Cardiac muscle cell (in vitro differentiated cells and primary cell): Measurements from ENCODE around the gene CCDC197. TPM values are rescaled to one million over a fixed set of nuclear protein-coding genes. Genes with fewer than 3 reads are reported as not detected.

Experiments
- DNase-seq, 2 donors: peaks; one replicate each; pipeline versions ENCODE4 v3.0.0 to v3.0.0-alpha.2; 2010 to 2017; ENCODE audit warnings: low read depth in 1 of 2, low spot score in 1 of 2
- H3K27ac ChIP-seq: fragments of 200-600 bp; sonication (generic); 2 replicates; pipeline ENCODE4 v1.5.1; 2016
- H3K27me3 ChIP-seq: fragments of 200-600 bp; sonication (generic); 2 replicates; pipeline ENCODE4 v1.6.0; 2016; ENCODE audit warnings: control low read depth
- H3K36me3 ChIP-seq: fragments of 200-600 bp; sonication (generic); 2 replicates; pipeline ENCODE4 v1.5.1; 2016; ENCODE audit warnings: control low read depth
- H3K4me1 ChIP-seq: fragments of 200-600 bp; sonication (generic); 2 replicates; pipeline ENCODE4 v1.8.1; 2017; ENCODE audit warnings: low read depth, mild to moderate bottlenecking, mixed run types
- H3K4me3 ChIP-seq: fragments of 200-600 bp; sonication (generic); 2 replicates; pipeline ENCODE4 v1.5.1; 2016; ENCODE audit warnings: mild to moderate bottlenecking
- H3K9me3 ChIP-seq: fragments of 200-600 bp; sonication (generic); 2 replicates; pipeline ENCODE4 v1.5.1; 2017; ENCODE audit warnings: low read depth, mild to moderate bottlenecking, control low read depth
- polyA plus RNA-seq: library from polyadenylated mRNA; unstranded; fragments of >200 nt; fragmentation: Nextera tagmentation; extraction: Ambion mirVana; gene quantifications from 2 replicates; pipeline ENCODE4 v1.2.1, GENCODE V29; 2016
- total RNA-seq: library from RNA; depleted of rRNA; stranded (reverse); fragments of >200 nt; gene quantifications from 2 replicates; pipeline ENCODE4 v1.2.3, GENCODE V29; 2016
- TF ChIP-seq, protein P1 (sequence below): IDR thresholded peaks from 2 replicates; pipeline ENCODE4 v1.5.1; 2012; ENCODE audit warnings: low read depth, mild to moderate bottlenecking, low read length

CCDC197 gene
- total and polyA plus RNA-seq, 2 experiments from 2014 or later: not detected

DNA sequence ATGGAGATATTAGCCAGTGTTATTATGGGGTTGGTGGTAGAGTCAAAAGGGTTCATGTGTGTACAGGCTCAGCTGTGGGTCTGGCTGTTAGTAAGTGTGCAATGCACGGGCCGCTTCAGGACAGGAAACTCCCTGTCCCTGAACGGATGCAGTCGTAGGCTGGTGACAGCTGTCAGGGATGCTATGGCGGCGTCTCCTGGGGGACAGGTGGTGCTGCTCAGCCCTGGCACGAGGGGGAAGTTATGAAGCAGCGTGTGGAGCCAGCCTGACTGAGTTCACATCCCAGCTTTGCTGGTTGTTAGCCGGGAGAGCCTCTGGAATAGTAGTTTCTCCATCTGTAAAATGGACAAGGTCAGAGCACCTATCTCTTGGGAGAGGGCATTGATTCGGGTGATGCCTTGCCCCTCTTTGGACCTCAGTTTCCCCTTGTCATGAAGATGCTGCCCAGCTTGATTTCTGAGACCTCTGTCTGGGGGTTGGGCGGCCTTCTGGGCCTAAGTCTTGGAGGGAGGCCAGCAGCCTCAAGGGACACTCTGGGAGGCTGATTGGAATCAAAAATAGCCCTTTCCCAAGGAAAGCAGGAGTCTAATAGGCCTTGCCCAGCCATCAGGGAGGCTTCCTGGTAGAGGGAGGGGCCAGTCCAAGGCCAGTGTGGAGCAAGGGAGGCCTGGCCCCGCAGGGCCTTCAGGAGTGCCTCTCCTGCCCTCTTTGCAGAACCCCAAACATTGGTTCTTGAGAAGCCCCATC is 27.8 kb upstream of the CCDC197 start:
- no peaks in the 10 kb centered on the region for H3K27me3 ChIP-seq
- no peak overlapping the region for H3K4me3 ChIP-seq
- H3K4me1 ChIP-seq: peaks cover 18% of the 10 kb centered on the region
- H3K36me3 ChIP-seq: no peaks in the 10 kb centered on the region
- no peak overlapping the region for H3K27ac ChIP-seq
- no peaks in the 10 kb centered on the region for H3K9me3 ChIP-seq
- TF ChIP-seq, protein P1, sequence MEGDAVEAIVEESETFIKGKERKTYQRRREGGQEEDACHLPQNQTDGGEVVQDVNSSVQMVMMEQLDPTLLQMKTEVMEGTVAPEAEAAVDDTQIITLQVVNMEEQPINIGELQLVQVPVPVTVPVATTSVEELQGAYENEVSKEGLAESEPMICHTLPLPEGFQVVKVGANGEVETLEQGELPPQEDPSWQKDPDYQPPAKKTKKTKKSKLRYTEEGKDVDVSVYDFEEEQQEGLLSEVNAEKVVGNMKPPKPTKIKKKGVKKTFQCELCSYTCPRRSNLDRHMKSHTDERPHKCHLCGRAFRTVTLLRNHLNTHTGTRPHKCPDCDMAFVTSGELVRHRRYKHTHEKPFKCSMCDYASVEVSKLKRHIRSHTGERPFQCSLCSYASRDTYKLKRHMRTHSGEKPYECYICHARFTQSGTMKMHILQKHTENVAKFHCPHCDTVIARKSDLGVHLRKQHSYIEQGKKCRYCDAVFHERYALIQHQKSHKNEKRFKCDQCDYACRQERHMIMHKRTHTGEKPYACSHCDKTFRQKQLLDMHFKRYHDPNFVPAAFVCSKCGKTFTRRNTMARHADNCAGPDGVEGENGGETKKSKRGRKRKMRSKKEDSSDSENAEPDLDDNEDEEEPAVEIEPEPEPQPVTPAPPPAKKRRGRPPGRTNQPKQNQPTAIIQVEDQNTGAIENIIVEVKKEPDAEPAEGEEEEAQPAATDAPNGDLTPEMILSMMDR: no peak
- no peak for DNase-seq

DNA sequence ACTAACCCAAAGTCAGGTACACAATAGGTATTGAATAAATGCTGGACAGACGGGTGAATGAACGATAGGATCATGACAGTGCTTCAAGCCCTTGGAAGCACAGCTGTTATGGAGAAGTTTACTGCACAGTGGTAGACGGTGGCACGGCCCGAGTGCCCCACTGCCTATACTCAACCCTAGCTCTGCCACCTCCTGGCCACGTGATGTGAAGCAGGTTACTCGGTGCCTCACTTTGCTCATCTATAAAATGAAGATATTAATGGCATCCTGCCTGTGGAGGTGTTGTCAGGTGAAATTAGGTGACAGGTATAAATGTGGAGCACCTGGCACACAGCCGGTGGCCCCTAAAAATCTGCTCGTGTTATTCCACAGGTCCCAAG is 26.5 kb upstream of the CCDC197 start:
- H3K27me3 ChIP-seq: no peaks in the 10 kb centered on the region
- H3K4me3 ChIP-seq: no peak overlapping the region
- H3K27ac ChIP-seq: no peak overlapping the region
- H3K9me3 ChIP-seq: no peaks in the 10 kb centered on the region
- peaks cover 31% of the 10 kb centered on the region for H3K4me1 ChIP-seq
- TF ChIP-seq, protein P1: peak; percentile 31
- no peaks in the 10 kb centered on the region for H3K36me3 ChIP-seq
- no peak for DNase-seq

DNA sequence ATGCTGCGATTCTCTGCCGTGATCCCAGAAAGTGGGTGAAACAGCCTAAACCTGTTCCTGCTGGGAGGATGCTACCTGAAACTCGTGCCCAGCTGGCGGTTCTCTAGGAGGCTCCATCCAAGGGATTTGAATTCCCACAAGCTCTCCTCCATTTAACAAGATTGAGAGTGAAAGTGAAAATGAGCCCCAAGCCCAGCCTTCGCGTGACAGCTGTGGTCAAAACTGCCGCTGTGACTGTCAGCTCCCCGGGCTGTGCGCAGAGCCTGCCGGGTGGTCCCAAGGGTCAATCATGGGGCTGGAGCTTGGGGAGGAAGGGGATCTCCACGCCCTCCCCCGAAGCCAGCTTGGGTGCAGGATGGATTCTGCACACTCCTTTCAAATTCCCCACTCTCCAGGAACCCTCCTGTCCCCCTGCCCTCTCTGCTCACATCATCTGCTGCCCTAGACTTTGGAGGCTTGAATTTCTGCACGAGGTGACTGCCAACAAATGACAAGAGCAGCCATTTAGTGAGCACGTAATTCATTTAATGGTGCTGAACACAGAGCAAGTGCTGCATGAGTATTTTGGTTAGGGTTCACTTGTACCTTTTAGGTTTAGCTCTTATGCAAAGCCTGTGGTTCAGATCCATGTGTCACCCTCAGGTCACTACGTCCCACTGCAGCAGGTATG is 26.0 kb upstream of the CCDC197 start:
- Histone ChIP-seq H3K27ac (no peak overlapping the region), H3K9me3 (no peaks in the 10 kb centered on the region), H3K36me3 (no peaks in the 10 kb centered on the region), H3K4me1 (peaks cover 36% of the 10 kb centered on the region), H3K27me3 (no peaks in the 10 kb centered on the region), H3K4me3 (no peak overlapping the region)
- no peak for DNase-seq
- TF ChIP-seq, protein P1: no peak

DNA sequence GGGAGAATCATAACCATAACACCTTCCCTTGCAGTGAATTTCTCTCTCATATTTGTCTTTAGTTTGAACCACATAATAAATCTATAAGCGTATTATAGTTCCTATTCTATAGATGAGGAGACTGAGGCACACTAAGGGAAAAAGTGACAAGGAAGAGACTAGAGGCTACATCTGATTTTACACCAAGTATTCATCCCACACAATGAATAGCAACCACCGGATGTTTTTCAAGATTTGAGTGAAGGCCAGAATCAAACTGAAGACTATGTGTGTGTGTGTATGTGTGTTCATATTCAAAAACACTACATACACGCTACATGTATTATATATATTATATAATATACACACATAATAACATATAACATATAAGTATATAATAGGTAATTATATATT is 25.5 kb upstream of the CCDC197 start:
- H3K27ac ChIP-seq: no peak overlapping the region
- no peaks in the 10 kb centered on the region for H3K36me3 ChIP-seq
- DNase-seq: no peak
- peaks cover 41% of the 10 kb centered on the region for H3K4me1 ChIP-seq
- H3K27me3 ChIP-seq: no peaks in the 10 kb centered on the region
- H3K9me3 ChIP-seq: no peaks in the 10 kb centered on the region
- no peak overlapping the region for H3K4me3 ChIP-seq
- TF ChIP-seq, protein P1: no peak

DNA sequence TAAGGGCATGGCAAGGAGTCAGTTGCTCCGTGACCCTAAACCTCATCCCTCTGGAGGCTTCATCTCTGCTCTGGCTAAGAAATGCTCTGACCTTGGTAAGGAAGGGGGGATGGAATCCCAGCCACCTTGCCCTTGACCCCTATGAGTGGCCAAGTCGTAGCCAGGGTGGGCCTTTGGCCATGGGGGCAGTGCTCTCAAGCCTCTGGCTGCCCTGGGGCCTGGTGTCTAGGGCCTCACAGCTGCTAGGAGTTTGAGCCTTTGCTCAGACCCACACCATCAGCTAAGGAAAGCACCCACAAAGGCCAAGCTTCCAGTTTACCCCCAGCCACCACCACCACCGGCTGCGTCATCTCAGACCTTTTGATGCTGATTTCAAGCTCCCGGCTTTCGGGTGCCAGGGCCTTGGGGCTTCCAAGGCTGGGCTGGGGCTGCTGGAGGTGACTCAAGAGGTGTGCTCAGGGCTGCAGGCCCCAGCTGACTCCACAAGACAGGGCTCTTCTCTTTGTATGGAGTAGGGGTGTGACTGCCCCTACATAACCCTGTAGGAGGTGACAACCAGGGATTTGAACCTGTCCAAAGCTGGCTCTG is 24.4 kb upstream of the CCDC197 start:
- TF ChIP-seq, protein P1: no peak
- H3K36me3 ChIP-seq: no peaks in the 10 kb centered on the region
- no peak overlapping the region for H3K4me3 ChIP-seq
- no peaks in the 10 kb centered on the region for H3K9me3 ChIP-seq
- peak overlapping the region; percentile 100 for H3K27ac ChIP-seq
- DNase-seq: no peak
- peaks cover 51% of the 10 kb centered on the region for H3K4me1 ChIP-seq
- H3K27me3 ChIP-seq: no peaks in the 10 kb centered on the region
